Nephron progenitor cell (in vitro differentiated cells): Measurements from ENCODE around the gene GAS7.

Experiments
- DNase-seq: peaks from one replicate; pipeline ENCODE4 v3.0.0; 2021
- H3K27ac Mint-ChIP-seq: 2 replicates; pipeline ENCODE4 v1.8.0; 2021; ENCODE audit warnings: mild to moderate bottlenecking, moderate library complexity, mixed read lengths
- H3K27me3 Mint-ChIP-seq: 2 replicates; pipeline ENCODE4 v1.8.0; 2021; ENCODE audit warnings: mild to moderate bottlenecking, low read depth, mixed read lengths; ENCODE audit not compliant: poor library complexity
- H3K36me3 Mint-ChIP-seq: 2 replicates; pipeline ENCODE4 v1.8.0; 2021; ENCODE audit warnings: low read depth, mixed read lengths
- H3K4me1 Mint-ChIP-seq: 2 replicates; pipeline ENCODE4 v1.8.0; 2021; ENCODE audit warnings: mixed read lengths
- H3K4me3 Mint-ChIP-seq: 2 replicates; pipeline ENCODE4 v1.8.0; 2021; ENCODE audit warnings: mild to moderate bottlenecking, moderate library complexity, mixed read lengths
- H3K9me3 Mint-ChIP-seq: 2 replicates; pipeline ENCODE4 v1.8.0; 2021; ENCODE audit warnings: mild to moderate bottlenecking, moderate library complexity, mixed read lengths
- CTCF ChIP-seq: fragments of 200-600 bp; sonication (generic); IDR thresholded peaks from 2 replicates; pipeline ENCODE4 v1.5.0; 2021; ENCODE audit warnings: antibody characterized with exemption

Gene GAS7

DNA sequence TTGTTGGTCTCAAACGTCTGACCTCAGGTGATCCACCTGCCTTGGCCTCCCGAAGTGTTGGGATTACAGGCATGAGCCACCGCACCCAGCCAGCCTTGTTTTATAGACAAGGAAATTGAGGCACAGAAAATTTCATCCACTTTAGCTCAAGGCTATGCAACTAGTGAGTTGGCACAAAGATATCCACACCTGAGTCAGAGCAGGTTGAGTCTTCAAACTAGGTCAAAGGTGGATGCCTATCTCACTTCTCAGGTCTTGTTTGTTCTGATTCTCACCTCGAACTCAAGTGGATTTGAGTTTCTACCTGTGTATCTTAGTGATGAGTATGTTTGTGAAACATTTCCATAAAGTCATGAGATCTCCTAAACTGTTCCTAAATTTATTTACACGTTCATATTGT, 35.6 kb upstream of the GAS7 start:
- no peak overlapping the region for H3K4me3 Mint-ChIP-seq
- DNase-seq: no peak
- peaks cover 21% of the 10 kb centered on the region for H3K9me3 Mint-ChIP-seq
- H3K36me3 Mint-ChIP-seq: no peaks in the 10 kb centered on the region
- no peak overlapping the region for H3K27ac Mint-ChIP-seq
- H3K4me1 Mint-ChIP-seq: no peaks in the 10 kb centered on the region
- H3K27me3 Mint-ChIP-seq: peaks cover 29% of the 10 kb centered on the region
- TF ChIP-seq CTCF: no peak

GRCh38 chr17:10233161-10233560, 34.8 kb upstream of the GAS7 start:
- TF ChIP-seq CTCF: no peak
- Mint-ChIP-seq H3K9me3 (peaks cover 21% of the 10 kb centered on the region), H3K27me3 (peaks cover 29% of the 10 kb centered on the region), H3K27ac (no peak overlapping the region), H3K36me3 (no peaks in the 10 kb centered on the region), H3K4me3 (no peak overlapping the region), H3K4me1 (no peaks in the 10 kb centered on the region)
- no peak for DNase-seq

DNA sequence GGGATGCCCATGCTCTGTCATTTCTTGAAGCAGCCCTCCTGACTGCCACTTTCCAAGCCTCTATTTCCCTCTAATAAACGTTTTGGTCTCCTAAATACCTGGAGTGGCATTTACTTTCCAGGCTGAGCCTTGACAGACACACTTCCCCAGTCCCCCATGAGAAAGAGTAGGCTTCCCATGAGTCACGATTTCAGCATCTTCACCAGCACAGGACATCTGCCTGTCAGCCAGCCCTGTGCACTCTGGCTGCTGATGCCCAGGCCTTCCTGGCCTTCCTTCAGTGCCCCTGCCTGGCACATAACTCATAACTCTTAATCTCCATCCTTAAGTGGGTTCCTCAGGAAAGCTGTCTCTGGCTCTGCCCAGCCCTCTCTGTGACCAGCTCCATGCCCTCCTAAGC, 30.8 kb upstream of the GAS7 start:
- peaks cover 8% of the 10 kb centered on the region for H3K4me1 Mint-ChIP-seq
- no peaks in the 10 kb centered on the region for H3K36me3 Mint-ChIP-seq
- H3K27me3 Mint-ChIP-seq: peaks cover 16% of the 10 kb centered on the region
- peaks cover 16% of the 10 kb centered on the region for H3K9me3 Mint-ChIP-seq
- DNase-seq: no peak
- H3K27ac Mint-ChIP-seq: no peak overlapping the region
- no peak overlapping the region for H3K4me3 Mint-ChIP-seq
- TF ChIP-seq CTCF: no peak

GRCh38 chr17:10226930-10227695, 28.7 kb upstream of the GAS7 start:
- Mint-ChIP-seq H3K4me1 (peaks cover 8% of the 10 kb centered on the region), H3K9me3 (peaks cover 30% of the 10 kb centered on the region), H3K27me3 (peaks cover 23% of the 10 kb centered on the region), H3K27ac (no peak overlapping the region), H3K4me3 (no peak overlapping the region), H3K36me3 (no peaks in the 10 kb centered on the region)
- DNase-seq: peak; percentile 59
- TF ChIP-seq CTCF: peak; percentile 76

GRCh38 chr17:10224582-10225195, 26.3 kb upstream of the GAS7 start:
- Mint-ChIP-seq H3K4me3 (no peak overlapping the region), H3K9me3 (peaks cover 25% of the 10 kb centered on the region), H3K27ac (no peak overlapping the region), H3K36me3 (no peaks in the 10 kb centered on the region), H3K4me1 (peaks cover 8% of the 10 kb centered on the region), H3K27me3 (peaks cover 12% of the 10 kb centered on the region)
- DNase-seq: no peak
- no peak for TF ChIP-seq CTCF

- Mint-ChIP-seq H3K36me3 (no peaks in the 10 kb centered on the region), H3K27ac (no peak overlapping the region), H3K4me1 (peaks cover 14% of the 10 kb centered on the region), H3K27me3 (peaks cover 26% of the 10 kb centered on the region), H3K4me3 (no peak overlapping the region), H3K9me3 (peaks cover 30% of the 10 kb centered on the region)
- no peak for TF ChIP-seq CTCF
- no peak for DNase-seq
These were observed 20.8 kb upstream of the GAS7 start for GRCh38 chr17:10219193-10219592.
